Upper lobe of right lung (tissue), 1 donor: Measurements from ENCODE around the gene GULP1. TPM values are rescaled to one million over a fixed set of nuclear protein-coding genes. Genes with fewer than 3 reads are reported as not detected.

Experiments
- ATAC-seq: fragments of 200-7000 bp; cut with Tn5 transposase; one replicate; pipeline ENCODE4 v1.9.1; 2020; ENCODE audit warnings: mild to moderate bottlenecking, moderate library complexity
- DNase-seq: peaks from one replicate; pipeline ENCODE4 v3.0.0-alpha.2; 2020
- H3K27ac ChIP-seq: fragments of 200-600 bp; one replicate; pipeline ENCODE4 v1.8.0; 2022
- H3K27me3 ChIP-seq: fragments of 200-600 bp; one replicate; pipeline ENCODE4 v1.8.0; 2022; ENCODE audit warnings: mild to moderate bottlenecking
- H3K36me3 ChIP-seq: fragments of 200-600 bp; one replicate; pipeline ENCODE4 v1.8.0; 2022
- H3K4me1 ChIP-seq: fragments of 200-600 bp; one replicate; pipeline ENCODE4 v1.8.0; 2022
- H3K4me3 ChIP-seq: fragments of 200-600 bp; one replicate; pipeline ENCODE4 v1.8.0; 2022; ENCODE audit warnings: mild to moderate bottlenecking
- H3K9me3 ChIP-seq: fragments of 200-600 bp; one replicate; pipeline ENCODE4 v1.8.0; 2022
- intact Hi-C: fragments of 100-400 bp; cut with DNase I; formaldehyde crosslinking; loops from one replicate; pipeline ENCODE4 v1.11.0; 2022
- total RNA-seq: library from RNA; stranded (reverse); fragmentation: NEBNext Ultra II Directional; extraction: Animal tissue kit (Norgen Biotek cat#: 25700); gene quantifications from one replicate; pipeline ENCODE4 v1.2.1, GENCODE V29; 2021
- TF ChIP-seq, protein P1 (sequence below): fragments of 200-600 bp; IDR thresholded peaks from one replicate; pipeline ENCODE4 v1.8.0; 2022; ENCODE audit warnings: antibody characterized with exemption
- donor health status: DM: no; HTN: yes; CAD: no; lungs with severe emphysema.

The GULP1 gene
- total RNA-seq, 1 donor from 2014 or later: 30.6 TPM

DNA sequence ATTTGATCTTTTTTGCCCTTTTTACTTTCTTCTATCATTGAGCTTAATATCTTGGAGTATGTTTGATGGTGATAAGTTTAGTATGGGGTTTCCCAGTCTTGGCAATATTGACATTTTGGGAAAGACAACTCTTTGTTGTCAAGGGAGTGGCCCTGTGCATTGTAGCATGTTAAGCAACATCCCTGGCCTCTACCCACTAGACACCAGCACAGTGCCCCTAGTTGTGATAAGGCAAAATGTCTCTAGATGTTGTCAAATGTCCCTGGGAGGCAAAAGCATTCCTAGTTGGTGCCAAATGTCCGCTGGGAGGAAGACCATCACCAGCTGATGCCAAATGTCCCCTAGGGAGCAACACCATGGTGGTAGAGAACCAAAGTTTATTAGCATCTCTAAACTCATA lies 28.2 kb downstream of the GULP1 start:
- no peaks in the 10 kb centered on the region for H3K4me1 ChIP-seq
- no peaks in the 10 kb centered on the region for H3K27me3 ChIP-seq
- H3K9me3 ChIP-seq: no peaks in the 10 kb centered on the region
- no peak overlapping the region for H3K4me3 ChIP-seq
- H3K36me3 ChIP-seq: no peaks in the 10 kb centered on the region
- TF ChIP-seq, protein P1, sequence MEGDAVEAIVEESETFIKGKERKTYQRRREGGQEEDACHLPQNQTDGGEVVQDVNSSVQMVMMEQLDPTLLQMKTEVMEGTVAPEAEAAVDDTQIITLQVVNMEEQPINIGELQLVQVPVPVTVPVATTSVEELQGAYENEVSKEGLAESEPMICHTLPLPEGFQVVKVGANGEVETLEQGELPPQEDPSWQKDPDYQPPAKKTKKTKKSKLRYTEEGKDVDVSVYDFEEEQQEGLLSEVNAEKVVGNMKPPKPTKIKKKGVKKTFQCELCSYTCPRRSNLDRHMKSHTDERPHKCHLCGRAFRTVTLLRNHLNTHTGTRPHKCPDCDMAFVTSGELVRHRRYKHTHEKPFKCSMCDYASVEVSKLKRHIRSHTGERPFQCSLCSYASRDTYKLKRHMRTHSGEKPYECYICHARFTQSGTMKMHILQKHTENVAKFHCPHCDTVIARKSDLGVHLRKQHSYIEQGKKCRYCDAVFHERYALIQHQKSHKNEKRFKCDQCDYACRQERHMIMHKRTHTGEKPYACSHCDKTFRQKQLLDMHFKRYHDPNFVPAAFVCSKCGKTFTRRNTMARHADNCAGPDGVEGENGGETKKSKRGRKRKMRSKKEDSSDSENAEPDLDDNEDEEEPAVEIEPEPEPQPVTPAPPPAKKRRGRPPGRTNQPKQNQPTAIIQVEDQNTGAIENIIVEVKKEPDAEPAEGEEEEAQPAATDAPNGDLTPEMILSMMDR: no peak
- no peak overlapping the region for H3K27ac ChIP-seq
- intact Hi-C loops: no loop called here
- DNase-seq: no peak
- no peak for ATAC-seq

DNA sequence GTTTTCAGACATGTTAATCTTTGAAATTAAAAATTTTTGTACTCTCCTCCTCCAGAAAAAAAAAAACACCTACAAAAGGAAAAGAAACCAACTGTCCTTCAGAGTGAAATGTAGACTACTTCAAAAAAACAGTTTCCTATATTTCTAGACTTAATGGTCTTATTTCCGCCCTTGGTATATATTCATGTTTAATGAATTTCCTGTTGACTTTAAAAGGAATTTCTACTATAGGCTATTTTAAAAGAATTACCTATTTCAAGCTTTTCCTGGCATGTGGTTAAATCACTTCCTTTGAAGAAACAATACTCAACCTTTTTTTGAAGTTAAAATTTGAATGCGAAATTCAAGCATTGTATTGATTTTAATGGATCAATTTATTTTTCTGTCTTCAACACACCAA lies 29.2 kb downstream of the GULP1 start:
- no peak overlapping the region for H3K27ac ChIP-seq
- DNase-seq: no peak
- H3K4me1 ChIP-seq: no peaks in the 10 kb centered on the region
- no peaks in the 10 kb centered on the region for H3K36me3 ChIP-seq
- TF ChIP-seq, protein P1: no peak
- intact Hi-C loops: no loop called here
- no peaks in the 10 kb centered on the region for H3K9me3 ChIP-seq
- ATAC-seq: no peak
- H3K27me3 ChIP-seq: no peaks in the 10 kb centered on the region
- no peak overlapping the region for H3K4me3 ChIP-seq

DNA sequence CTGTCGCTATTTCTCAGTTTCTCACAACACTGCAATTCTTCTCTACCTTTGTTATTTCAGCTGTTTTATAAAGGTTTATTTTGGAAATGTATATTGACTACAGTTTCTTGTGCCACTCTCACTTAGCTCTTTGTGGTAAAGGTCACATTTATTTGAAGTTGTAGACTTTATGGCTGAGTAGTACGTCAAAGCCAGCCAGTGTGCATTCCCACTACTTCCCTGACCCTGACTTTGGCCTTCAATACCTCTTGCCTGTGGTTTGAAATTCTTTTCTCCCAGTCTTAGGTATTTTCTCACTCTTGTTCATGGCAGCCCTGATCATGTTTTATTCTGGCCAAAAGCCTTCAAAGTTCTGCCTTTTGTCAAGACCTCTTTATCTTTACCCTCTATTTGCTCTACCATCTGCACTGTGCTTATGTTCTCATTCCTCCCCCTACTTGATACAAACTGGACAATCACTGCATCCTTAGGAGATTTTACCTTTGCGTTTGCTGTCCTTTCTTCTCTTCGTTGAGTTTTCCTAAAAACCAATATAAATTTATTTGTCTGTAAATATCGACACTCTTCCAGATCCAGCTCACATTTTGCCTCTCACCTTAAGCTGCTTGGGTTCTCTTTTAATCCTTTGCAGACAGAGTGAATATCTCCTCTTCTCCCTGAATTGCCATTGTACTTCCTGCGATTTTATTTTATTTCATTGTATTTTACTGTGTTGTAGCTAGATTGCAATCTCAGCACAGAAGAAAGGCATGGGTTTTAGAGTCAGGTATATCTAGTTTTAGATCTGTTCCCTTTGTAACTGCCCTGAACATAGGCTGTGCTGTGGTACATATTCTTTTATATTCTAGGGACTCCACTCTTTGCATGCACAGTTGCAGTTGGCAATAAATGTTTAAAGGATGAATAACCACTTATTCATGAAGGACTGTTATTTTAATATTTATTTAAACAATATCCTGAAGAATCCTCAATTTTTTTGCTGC lies 31.2 kb downstream of the GULP1 start:
- no peak overlapping the region for H3K27ac ChIP-seq
- H3K4me1 ChIP-seq: no peaks in the 10 kb centered on the region
- TF ChIP-seq, protein P1: no peak
- no peak overlapping the region for H3K4me3 ChIP-seq
- intact Hi-C loops: no loop called here
- ATAC-seq (no peak), DNase-seq (no peak)
- H3K36me3 ChIP-seq: no peaks in the 10 kb centered on the region
- H3K27me3 ChIP-seq: no peaks in the 10 kb centered on the region
- H3K9me3 ChIP-seq: no peaks in the 10 kb centered on the region

DNA sequence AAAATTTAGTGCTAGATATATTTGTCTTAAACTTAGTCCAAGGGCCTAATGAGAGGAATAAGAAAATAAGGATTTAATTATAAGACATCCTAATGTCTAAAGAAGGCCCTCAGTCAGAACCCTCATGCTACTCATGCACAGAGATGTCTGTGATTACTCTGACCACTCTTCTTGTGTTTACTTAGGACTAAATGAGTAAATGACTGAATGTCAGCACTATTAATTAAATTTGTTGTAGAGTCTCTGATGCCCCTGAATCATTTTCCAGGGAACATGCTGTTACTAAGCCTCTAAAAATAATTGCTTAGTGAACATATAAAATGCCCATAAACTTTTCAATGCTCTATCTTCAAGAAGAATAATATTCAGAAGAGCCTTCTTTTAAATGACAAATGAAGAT lies 32.4 kb downstream of the GULP1 start:
- Histone ChIP-seq H3K27me3 (no peaks in the 10 kb centered on the region), H3K4me3 (no peak overlapping the region), H3K9me3 (no peaks in the 10 kb centered on the region), H3K36me3 (no peaks in the 10 kb centered on the region), H3K4me1 (no peaks in the 10 kb centered on the region), H3K27ac (no peak overlapping the region)
- no peak for DNase-seq
- no peak for ATAC-seq
- TF ChIP-seq, protein P1: no peak
- intact Hi-C loops: no loop called here

DNA sequence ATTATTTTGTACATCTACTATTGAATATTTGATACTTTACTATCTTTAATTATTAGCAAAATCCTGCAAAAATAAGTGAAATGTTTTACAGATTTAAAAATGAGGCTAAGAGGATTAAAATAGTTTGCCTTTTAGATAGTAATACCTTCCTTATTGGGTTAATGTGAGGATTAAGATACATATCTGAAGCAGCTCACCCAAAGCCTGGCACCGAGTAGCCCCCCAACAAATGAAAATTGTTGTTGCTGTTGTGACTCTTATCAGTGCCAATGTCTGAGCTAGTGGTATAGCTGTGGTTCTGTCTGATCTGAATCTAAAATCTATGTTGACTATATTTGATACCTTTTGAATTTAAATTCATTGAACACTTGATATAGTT lies 34.6 kb downstream of the GULP1 start:
- Histone ChIP-seq H3K27ac (no peak overlapping the region), H3K4me3 (no peak overlapping the region), H3K4me1 (no peaks in the 10 kb centered on the region), H3K27me3 (no peaks in the 10 kb centered on the region), H3K9me3 (no peaks in the 10 kb centered on the region), H3K36me3 (no peaks in the 10 kb centered on the region)
- ATAC-seq: no peak
- DNase-seq: no peak
- intact Hi-C loops: no loop called here
- TF ChIP-seq, protein P1: no peak
